RWPE2 (cell line): Measurements from ENCODE around the gene RELN.
"Not testable (repeated sequence)": the region's sequence is repeated elsewhere in the genome, so short reads cannot be mapped to it uniquely, and the experiment has no call there.

ENCODE experiments used
- ATAC-seq: fragments of 200-7000 bp; cut with Tn5 transposase; 3 replicates; pipeline ENCODE4 v1.9.1; 2021; ENCODE audit warnings: low read depth
- DNase-seq: peaks from one replicate; pipeline ENCODE4 v3.0.0-alpha.2; 2020; ENCODE audit warnings: low spot score
- H3K27ac ChIP-seq: fragments of 450-650 bp; 2 replicates; pipeline ENCODE4 v1.5.1; 2017; ENCODE audit warnings: mild to moderate bottlenecking; ENCODE audit not compliant: poor library complexity, severe bottlenecking
- H3K27me3 ChIP-seq: fragments of 250-450 bp; sonication (Bioruptor Pico); 2 replicates; pipeline ENCODE4 v1.5.1; 2021; ENCODE audit warnings: mild to moderate bottlenecking, moderate library complexity; ENCODE audit not compliant: insufficient read depth, poor library complexity, severe bottlenecking
- H3K36me3 ChIP-seq: fragments of 250-450 bp; sonication (Bioruptor Pico); 2 replicates; pipeline ENCODE4 v1.5.1; 2020; ENCODE audit warnings: low read depth, mild to moderate bottlenecking, moderate library complexity
- H3K4me1 ChIP-seq: fragments of 250-450 bp; sonication (Bioruptor Pico); 2 replicates; pipeline ENCODE4 v1.5.1; 2021; ENCODE audit warnings: mild to moderate bottlenecking, moderate library complexity; ENCODE audit not compliant: insufficient read depth, poor library complexity, severe bottlenecking
- H3K4me3 ChIP-seq: fragments of 250-450 bp; sonication (Bioruptor Pico); 2 replicates; pipeline ENCODE4 v1.5.1; 2021; ENCODE audit warnings: mild to moderate bottlenecking, moderate library complexity; ENCODE audit not compliant: severe bottlenecking
- H3K9me3 ChIP-seq: fragments of 250-450 bp; sonication (Bioruptor Pico); 2 replicates; pipeline ENCODE4 v1.5.1; 2021; ENCODE audit warnings: mild to moderate bottlenecking, moderate library complexity; ENCODE audit not compliant: severe bottlenecking
- TF ChIP-seq, protein P1 (sequence below): fragments of 450-650 bp; IDR thresholded peaks from one replicate; pipeline ENCODE4 v1.5.1; 2017; ENCODE audit warnings: mild to moderate bottlenecking, moderate library complexity; ENCODE audit not compliant: poor library complexity, severe bottlenecking

Gene RELN

DNA sequence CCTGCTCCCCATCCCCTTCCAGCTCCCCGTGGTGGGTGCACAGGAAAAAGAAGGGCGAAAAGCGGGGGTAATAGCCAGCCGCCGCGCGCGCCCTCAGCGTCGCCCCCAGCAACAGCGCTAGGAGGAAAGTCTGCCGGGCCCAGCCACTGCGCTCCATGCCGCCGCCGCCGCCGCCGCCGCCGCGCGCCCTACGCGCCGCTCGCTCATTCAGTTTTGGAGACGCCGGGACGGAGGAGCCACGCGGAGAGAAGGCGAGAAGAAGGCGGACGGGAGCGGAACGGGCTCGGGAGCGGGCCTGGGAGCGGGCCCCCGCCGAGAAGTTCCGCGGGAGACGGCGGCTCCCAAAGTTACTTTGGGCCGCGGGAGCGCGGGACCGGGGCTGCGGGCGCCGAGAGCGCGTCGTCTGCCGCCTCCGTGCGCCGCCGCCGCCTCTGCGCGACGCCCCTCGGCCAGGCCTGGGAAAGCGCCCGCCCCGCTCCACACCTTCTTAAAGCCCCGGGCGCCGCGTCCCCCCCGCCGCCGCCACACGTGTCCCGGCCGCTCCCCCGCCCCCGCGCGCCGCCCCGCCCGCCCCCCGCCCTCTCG lies at the start of gene RELN:
TSS of gene RELN (minus strand) at position 459 of the 585 bp plus-strand sequence. CDS start at position 157, 302 bp downstream.
- Histone ChIP-seq H3K4me3 (peak within 1 kb of the TSS; percentile 14), H3K27ac (no peak within 1 kb of the TSS), H3K27me3 (peaks cover 79% of the 10 kb centered on the region), H3K36me3 (no peaks in the 10 kb centered on the region), H3K4me1 (no peaks in the 10 kb centered on the region), H3K9me3 (no peaks in the 10 kb centered on the region)
- peak; percentile 58 for ATAC-seq
- TF ChIP-seq, protein P1, sequence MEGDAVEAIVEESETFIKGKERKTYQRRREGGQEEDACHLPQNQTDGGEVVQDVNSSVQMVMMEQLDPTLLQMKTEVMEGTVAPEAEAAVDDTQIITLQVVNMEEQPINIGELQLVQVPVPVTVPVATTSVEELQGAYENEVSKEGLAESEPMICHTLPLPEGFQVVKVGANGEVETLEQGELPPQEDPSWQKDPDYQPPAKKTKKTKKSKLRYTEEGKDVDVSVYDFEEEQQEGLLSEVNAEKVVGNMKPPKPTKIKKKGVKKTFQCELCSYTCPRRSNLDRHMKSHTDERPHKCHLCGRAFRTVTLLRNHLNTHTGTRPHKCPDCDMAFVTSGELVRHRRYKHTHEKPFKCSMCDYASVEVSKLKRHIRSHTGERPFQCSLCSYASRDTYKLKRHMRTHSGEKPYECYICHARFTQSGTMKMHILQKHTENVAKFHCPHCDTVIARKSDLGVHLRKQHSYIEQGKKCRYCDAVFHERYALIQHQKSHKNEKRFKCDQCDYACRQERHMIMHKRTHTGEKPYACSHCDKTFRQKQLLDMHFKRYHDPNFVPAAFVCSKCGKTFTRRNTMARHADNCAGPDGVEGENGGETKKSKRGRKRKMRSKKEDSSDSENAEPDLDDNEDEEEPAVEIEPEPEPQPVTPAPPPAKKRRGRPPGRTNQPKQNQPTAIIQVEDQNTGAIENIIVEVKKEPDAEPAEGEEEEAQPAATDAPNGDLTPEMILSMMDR, result no peak
- DNase-seq, result no peak

DNA sequence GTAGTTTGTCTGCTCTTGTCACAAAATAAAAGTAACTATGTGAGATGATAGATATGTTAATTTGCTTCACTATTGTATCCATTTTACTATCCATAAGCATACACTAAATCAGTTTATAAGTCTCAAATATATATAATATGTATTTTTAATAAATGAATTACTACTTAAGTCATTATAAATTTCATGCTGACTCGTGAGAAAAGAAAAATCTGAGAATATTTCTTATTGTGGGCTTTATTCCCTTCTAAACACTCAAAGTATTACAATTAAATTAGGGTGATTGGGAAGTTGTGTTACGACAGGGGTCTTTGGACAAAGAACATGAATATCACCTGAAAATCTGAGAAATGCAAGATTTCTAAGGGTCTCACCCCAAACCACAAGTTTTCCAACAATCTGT lies 48.7 kb upstream of the RELN start:
- H3K27me3 ChIP-seq, result peaks cover 19% of the 10 kb centered on the region
- no peaks in the 10 kb centered on the region for H3K4me1 ChIP-seq
- H3K36me3 ChIP-seq, result no peaks in the 10 kb centered on the region
- TF ChIP-seq, protein P1, result no peak
- DNase-seq (no peak), ATAC-seq (no peak)
- no peak overlapping the region for H3K4me3 ChIP-seq
- no peak overlapping the region for H3K27ac ChIP-seq
- no peaks in the 10 kb centered on the region for H3K9me3 ChIP-seq

DNA sequence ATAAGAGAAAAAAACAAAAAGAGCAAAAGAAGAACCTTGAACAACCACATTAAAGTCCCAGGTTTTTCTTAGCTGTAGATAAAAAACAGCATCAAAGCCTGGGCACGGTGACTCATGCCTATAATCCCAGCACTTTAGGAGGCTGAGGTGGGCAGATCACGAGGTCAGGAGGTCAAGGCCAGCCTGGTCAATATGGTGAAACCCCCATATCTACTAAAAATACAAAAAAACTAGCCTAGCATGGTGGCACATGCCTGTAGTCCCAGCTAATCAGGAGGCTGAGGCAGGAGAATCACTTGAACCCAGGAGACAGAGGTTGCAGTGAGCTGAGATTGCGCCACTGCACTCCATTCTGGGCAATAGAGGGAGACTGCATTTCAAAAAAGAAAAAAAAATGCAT lies 47.4 kb upstream of the RELN start:
- ATAC-seq, result not testable (repeated sequence)

DNA sequence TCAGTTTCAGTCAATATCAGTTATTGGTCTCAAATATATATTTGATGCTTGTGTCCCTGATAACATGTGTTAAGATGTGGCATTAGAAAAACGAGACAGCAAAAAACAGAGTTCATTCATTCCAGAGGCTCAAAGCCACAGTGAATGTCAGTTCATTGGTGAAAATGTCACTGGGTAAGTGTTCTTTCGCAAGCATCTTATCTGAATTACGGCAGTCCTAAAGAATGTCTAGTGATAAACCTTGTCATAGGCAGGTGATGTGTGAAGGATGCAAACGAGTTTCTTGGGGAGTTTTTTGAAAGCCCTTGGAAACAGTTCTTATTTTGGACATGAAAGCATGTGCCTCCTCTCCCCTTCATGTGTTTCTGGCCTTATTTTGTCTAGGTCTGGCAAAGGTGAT lies 45.9 kb upstream of the RELN start:
- Histone ChIP-seq H3K27me3 (peaks cover 12% of the 10 kb centered on the region), H3K9me3 (no peaks in the 10 kb centered on the region), H3K4me3 (no peak overlapping the region), H3K36me3 (no peaks in the 10 kb centered on the region), H3K4me1 (no peaks in the 10 kb centered on the region), H3K27ac (no peak overlapping the region)
- no peak for DNase-seq
- TF ChIP-seq, protein P1, result no peak
- no peak for ATAC-seq

More for the DNA sequence above, 47.4 kb upstream of the RELN start:
- not testable (repeated sequence) for H3K27ac ChIP-seq, H3K4me3 ChIP-seq, H3K9me3 ChIP-seq, DNase-seq, H3K4me1 ChIP-seq, H3K36me3 ChIP-seq
- peaks cover 16% of the 10 kb centered on the region for H3K27me3 ChIP-seq

DNA sequence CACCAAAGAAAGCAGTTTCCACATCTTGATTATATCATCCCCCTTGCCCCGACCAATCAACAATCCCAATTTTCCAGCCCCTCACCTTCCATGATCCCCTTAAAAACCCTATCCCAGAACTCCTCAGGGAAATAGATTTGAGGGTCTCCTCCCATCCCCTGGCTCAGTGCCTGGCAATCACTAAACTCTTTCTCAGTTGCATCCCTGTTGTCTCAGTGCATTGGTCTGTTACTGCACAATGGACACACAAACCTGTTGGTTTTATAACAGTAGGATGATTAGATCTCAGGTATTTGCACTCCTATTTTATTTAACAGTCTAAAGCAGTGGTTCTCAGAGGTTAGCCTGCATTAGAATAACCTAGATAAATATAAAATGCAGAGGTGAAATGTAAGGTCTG lies 45.2 kb upstream of the RELN start:
- Histone ChIP-seq H3K9me3 (no peaks in the 10 kb centered on the region), H3K4me1 (no peaks in the 10 kb centered on the region), H3K36me3 (no peaks in the 10 kb centered on the region), H3K4me3 (no peak overlapping the region), H3K27me3 (peaks cover 7% of the 10 kb centered on the region), H3K27ac (no peak overlapping the region)
- ATAC-seq (no peak), DNase-seq (no peak)
- TF ChIP-seq, protein P1, result no peak
